Peyer's patch (tissue), 4 donors: ENCODE data around the gene ITGAL. TPM values are rescaled to one million over a fixed set of nuclear protein-coding genes. Genes with fewer than 3 reads are reported as not detected.
A peak's percentile ranks its signal among the peaks of the same experiment; 100 is the strongest.

Source experiments
- DNase-seq, 3 donors: peaks; one replicate each; pipeline ENCODE4 v3.0.0-alpha.2; 2017 to 2019
- H3K27ac ChIP-seq, 4 donors: fragments of 200-600 bp; sonication (generic); one replicate each; pipeline ENCODE4 v1.5.1; 2016 to 2019
- H3K27me3 ChIP-seq, 2 donors: fragments of 200-600 bp; sonication (generic); one replicate each; pipeline ENCODE4 v1.5.1; 2019
- H3K36me3 ChIP-seq, 3 donors: fragments of 200-600 bp; sonication (generic); one replicate each; pipeline ENCODE4 v1.5.1; 2016 to 2019
- H3K4me1 ChIP-seq, 4 donors: fragments of 200-600 bp; sonication (generic); one replicate each; pipeline ENCODE4 v1.5.1; 2016 to 2019
- H3K4me3 ChIP-seq, 4 donors: fragments of 200-600 bp; sonication (generic); 1 replicate in 3 of 4; 2 replicates in 1 of 4; pipeline ENCODE4 v1.5.1; 2016 to 2019; ENCODE audit warnings: mild to moderate bottlenecking in 1 of 4
- H3K9me3 ChIP-seq, 4 donors: fragments of 200-600 bp; sonication (generic); one replicate each; pipeline ENCODE4 v1.5.1; 2016 to 2019; ENCODE audit warnings: mild to moderate bottlenecking in 1 of 4
- CTCF ChIP-seq, 6 experiments: fragments of 450-650 bp in 4 of 6; fragments of 200-600 bp in 2 of 6; sonication (generic) in 1 of 6; IDR thresholded peaks; one replicate each; pipeline ENCODE4 v1.5.1; 2017 to 2019; ENCODE audit warnings: antibody characterized with exemption in 6 of 6, mild to moderate bottlenecking in 3 of 6, moderate library complexity in 1 of 6
- POLR2A ChIP-seq, 2 donors: fragments of 450-650 bp; IDR thresholded peaks; one replicate each; pipeline ENCODE4 v1.5.1; 2017; ENCODE audit warnings: antibody characterized with exemption in 2 of 2, mild to moderate bottlenecking in 2 of 2, moderate library complexity in 2 of 2
- total RNA-seq, 4 donors: library from RNA; depleted of rRNA; stranded (reverse); fragments of >200 nt; gene quantifications; one replicate each; pipeline ENCODE4 v1.1.0, GENCODE V29; 2016

Gene ITGAL
- total RNA-seq, 4 donors from 2014 or later: 4.3 to 52.0 (median 13.0) TPM

- Histone ChIP-seq H3K4me3 (peak overlapping the region; percentile 73 to 97 (median 89)), H3K4me1 (peaks cover 0 to 40% (median 2%) of the 10 kb centered on the region in 4 donors)
- TF ChIP-seq POLR2A (IDR thresholded peaks at IDR 0.05) (peak; percentile 73 to 85), CTCF (IDR thresholded peaks at IDR 0.05) (peak in 4 of 6 experiments; percentile 39 to 56 (median 52))
Observed at GRCh38 chr16:30526823-30527634, 54.5 kb downstream of the ITGAL start.

GRCh38 chr16:30527635-30528178, 55.2 kb downstream of the ITGAL start:
- H3K27me3 ChIP-seq: no peaks in the 10 kb centered on the region
- peaks cover 0 to 37% (median 1%) of the 10 kb centered on the region in 4 donors for H3K4me1 ChIP-seq
- peak overlapping the region; percentile 73 to 97 (median 89) for H3K4me3 ChIP-seq
- H3K9me3 ChIP-seq: no peaks in the 10 kb centered on the region
- TF ChIP-seq CTCF (IDR thresholded peaks at IDR 0.05) (peak in 1 of 6 experiments; percentile 7), POLR2A (IDR thresholded peaks at IDR 0.05) (no peak)
- peak in 2 of 3 donors; percentile 64 to 71 for DNase-seq
- peak overlapping the region; percentile 92 to 100 (median 98) for H3K27ac ChIP-seq
- H3K36me3 ChIP-seq: peaks cover 0 to 22% (median 0%) of the 10 kb centered on the region in 3 donors

More at GRCh38 chr16:30526823-30527634, 54.5 kb downstream of the ITGAL start:
- Histone ChIP-seq H3K27ac (peak overlapping the region; percentile 92 to 100 (median 98)), H3K36me3 (peaks cover 0 to 15% (median 0%) of the 10 kb centered on the region in 3 donors), H3K9me3 (no peaks in the 10 kb centered on the region), H3K27me3 (no peaks in the 10 kb centered on the region)
- DNase-seq: peak; percentile 98 to 99 (median 99)

GRCh38 chr16:30528799-30529457, 56.4 kb downstream of the ITGAL start:
- Histone ChIP-seq H3K4me1 (peaks cover 0 to 39% (median 0%) of the 10 kb centered on the region in 4 donors), H3K36me3 (peaks cover 0 to 27% (median 0%) of the 10 kb centered on the region in 3 donors), H3K27me3 (no peaks in the 10 kb centered on the region), H3K27ac (no peak overlapping the region), H3K4me3 (no peak overlapping the region), H3K9me3 (no peaks in the 10 kb centered on the region)
- no peak for DNase-seq
- no peak for TF ChIP-seq POLR2A (IDR thresholded peaks at IDR 0.05)
- no peak for TF ChIP-seq CTCF (IDR thresholded peaks at IDR 0.05)

- H3K27me3 ChIP-seq: no peaks in the 10 kb centered on the region
- H3K4me1 ChIP-seq: peaks cover 0 to 27% (median 0%) of the 10 kb centered on the region in 4 donors
- TF ChIP-seq POLR2A (IDR thresholded peaks at IDR 0.05) (no peak), CTCF (IDR thresholded peaks at IDR 0.05) (no peak)
- no peak for DNase-seq
- H3K4me3 ChIP-seq: no peak overlapping the region
- H3K36me3 ChIP-seq: peaks cover 0 to 15% (median 0%) of the 10 kb centered on the region in 3 donors
- no peaks in the 10 kb centered on the region for H3K9me3 ChIP-seq
- no peak overlapping the region for H3K27ac ChIP-seq
Observed at GRCh38 chr16:30530163-30531037, 57.9 kb downstream of the ITGAL start.
